Loucy (cell line): ENCODE results near the gene TPM2.

Experiments used
- H2AFZ ChIP-seq: fragments of 200-600 bp; sonication (generic); 2 replicates; pipeline ENCODE4 v1.6.0; 2016; ENCODE audit warnings: antibody characterized with exemption, mild to moderate bottlenecking, low read length, moderate library complexity
- H3F3A ChIP-seq: fragments of 200-600 bp; 2 replicates; pipeline ENCODE4 v1.6.0; 2016; ENCODE audit warnings: antibody characterized with exemption, low read depth, mild to moderate bottlenecking
- H3K27me3 ChIP-seq: fragments of 200-600 bp; sonication (generic); 2 replicates; pipeline ENCODE4 v1.6.1; 2014; ENCODE audit warnings: low read length, mild to moderate bottlenecking; ENCODE audit not compliant: insufficient read depth, poor library complexity, severe bottlenecking
- H3K36me3 ChIP-seq: fragments of 200-600 bp; sonication (generic); 2 replicates; pipeline ENCODE4 v1.6.1; 2016; ENCODE audit warnings: low read length; ENCODE audit not compliant: insufficient read depth
- H3K4me1 ChIP-seq: fragments of 200-600 bp; sonication (generic); 2 replicates; pipeline ENCODE4 v1.5.1; 2014; ENCODE audit warnings: low read length, mild to moderate bottlenecking; ENCODE audit not compliant: insufficient read depth, poor library complexity, severe bottlenecking
- H3K4me2 ChIP-seq: fragments of 200-600 bp; sonication (generic); 2 replicates; pipeline ENCODE4 v1.6.0; 2014; ENCODE audit warnings: antibody characterized with exemption, low read length, low read depth, mild to moderate bottlenecking; ENCODE audit not compliant: poor library complexity, severe bottlenecking
- H3K4me3 ChIP-seq: fragments of 200-600 bp; sonication (generic); 2 replicates; pipeline ENCODE4 v1.5.1; 2014; ENCODE audit warnings: low read length, mild to moderate bottlenecking, mixed read lengths; ENCODE audit not compliant: poor library complexity, severe bottlenecking
- H3K79me2 ChIP-seq: fragments of 200-600 bp; sonication (generic); 2 replicates; pipeline ENCODE4 v1.6.1; 2014; ENCODE audit warnings: low read length; ENCODE audit not compliant: insufficient read depth
- H3K9ac ChIP-seq: fragments of 200-600 bp; sonication (generic); 2 replicates; pipeline ENCODE4 v1.6.0; 2014; ENCODE audit warnings: mild to moderate bottlenecking, low read depth, low read length, moderate library complexity; ENCODE audit not compliant: poor library complexity, severe bottlenecking
- H3K9me2 ChIP-seq: fragments of 200-600 bp; sonication (generic); replicated peaks from 2 replicates; pipeline ENCODE4 v1.6.1; 2016; ENCODE audit warnings: low read depth, low read length, mixed read lengths
- H3K9me3 ChIP-seq: fragments of 200-600 bp; sonication (generic); 2 replicates; pipeline ENCODE4 v1.6.1; 2014; ENCODE audit warnings: mild to moderate bottlenecking, antibody characterized with exemption, low read length, low read depth; ENCODE audit not compliant: insufficient read depth
- H4K20me1 ChIP-seq: fragments of 200-600 bp; sonication (generic); 2 replicates; pipeline ENCODE4 v1.6.0; 2014; ENCODE audit warnings: antibody characterized with exemption, low read length, mild to moderate bottlenecking; ENCODE audit not compliant: insufficient read depth, poor library complexity, severe bottlenecking
- EZH2phosphoT487 ChIP-seq: fragments of 200-600 bp; IDR thresholded peaks from 2 replicates; pipeline ENCODE4 v1.6.1; 2018; ENCODE audit warnings: antibody characterized with exemption, mild to moderate bottlenecking, moderate library complexity, borderline replicate concordance
- TF ChIP-seq, protein P1 (sequence below): fragments of 200-600 bp; sonication (generic); conservative IDR thresholded peaks from 2 replicates; pipeline ENCODE4 v1.5.1; 2014; ENCODE audit warnings: mild to moderate bottlenecking, antibody characterized with exemption, low read length

The TPM2 gene

GRCh38 chr9:35700942-35701341 is 11.2 kb upstream of the TPM2 start:
- Histone ChIP-seq H3K79me2 (no peaks in the 10 kb centered on the region), H3K36me3 (peaks cover 92% of the 10 kb centered on the region), H2AFZ (no peak overlapping the region), H4K20me1 (peaks cover 5% of the 10 kb centered on the region), H3K9ac (no peak overlapping the region), H3K4me1 (no peaks in the 10 kb centered on the region), H3K4me2 (no peak overlapping the region), H3F3A (no peaks in the 10 kb centered on the region), H3K9me2 (no peaks in the 10 kb centered on the region), H3K27me3 (no peaks in the 10 kb centered on the region), H3K4me3 (no peak overlapping the region), H3K9me3 (no peaks in the 10 kb centered on the region)
- TF ChIP-seq EZH2phosphoT487, result no peak
- TF ChIP-seq, protein P1, sequence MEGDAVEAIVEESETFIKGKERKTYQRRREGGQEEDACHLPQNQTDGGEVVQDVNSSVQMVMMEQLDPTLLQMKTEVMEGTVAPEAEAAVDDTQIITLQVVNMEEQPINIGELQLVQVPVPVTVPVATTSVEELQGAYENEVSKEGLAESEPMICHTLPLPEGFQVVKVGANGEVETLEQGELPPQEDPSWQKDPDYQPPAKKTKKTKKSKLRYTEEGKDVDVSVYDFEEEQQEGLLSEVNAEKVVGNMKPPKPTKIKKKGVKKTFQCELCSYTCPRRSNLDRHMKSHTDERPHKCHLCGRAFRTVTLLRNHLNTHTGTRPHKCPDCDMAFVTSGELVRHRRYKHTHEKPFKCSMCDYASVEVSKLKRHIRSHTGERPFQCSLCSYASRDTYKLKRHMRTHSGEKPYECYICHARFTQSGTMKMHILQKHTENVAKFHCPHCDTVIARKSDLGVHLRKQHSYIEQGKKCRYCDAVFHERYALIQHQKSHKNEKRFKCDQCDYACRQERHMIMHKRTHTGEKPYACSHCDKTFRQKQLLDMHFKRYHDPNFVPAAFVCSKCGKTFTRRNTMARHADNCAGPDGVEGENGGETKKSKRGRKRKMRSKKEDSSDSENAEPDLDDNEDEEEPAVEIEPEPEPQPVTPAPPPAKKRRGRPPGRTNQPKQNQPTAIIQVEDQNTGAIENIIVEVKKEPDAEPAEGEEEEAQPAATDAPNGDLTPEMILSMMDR, result no peak

DNA sequence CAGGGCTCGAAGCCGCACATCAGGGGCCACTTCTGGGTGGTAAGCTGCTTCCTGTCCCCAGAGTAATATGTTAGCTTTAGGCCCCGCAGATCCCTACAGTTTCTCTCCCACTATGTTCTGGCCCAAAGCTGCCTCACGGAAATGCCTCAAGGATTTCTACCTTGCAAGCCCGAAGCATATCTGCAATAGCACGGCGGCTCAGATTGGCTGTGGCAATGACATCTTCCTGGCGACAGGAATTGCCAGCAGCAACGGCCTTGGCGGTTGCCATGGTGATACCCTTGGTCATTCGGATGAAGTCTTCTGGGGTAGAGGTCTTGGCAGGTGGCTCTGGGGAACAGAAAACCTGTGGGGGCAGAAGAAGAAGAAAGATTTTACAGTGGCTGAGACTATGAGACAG is 10.3 kb upstream of the TPM2 start:
- TF ChIP-seq EZH2phosphoT487, result no peak
- TF ChIP-seq, protein P1, result no peak
- Histone ChIP-seq H2AFZ (no peak overlapping the region), H3K9ac (no peak overlapping the region), H3K9me2 (no peaks in the 10 kb centered on the region), H4K20me1 (no peaks in the 10 kb centered on the region), H3K79me2 (no peaks in the 10 kb centered on the region), H3K4me3 (no peak overlapping the region), H3K4me2 (no peak overlapping the region), H3F3A (no peaks in the 10 kb centered on the region), H3K36me3 (peaks cover 86% of the 10 kb centered on the region), H3K9me3 (no peaks in the 10 kb centered on the region), H3K4me1 (no peaks in the 10 kb centered on the region), H3K27me3 (no peaks in the 10 kb centered on the region)

DNA sequence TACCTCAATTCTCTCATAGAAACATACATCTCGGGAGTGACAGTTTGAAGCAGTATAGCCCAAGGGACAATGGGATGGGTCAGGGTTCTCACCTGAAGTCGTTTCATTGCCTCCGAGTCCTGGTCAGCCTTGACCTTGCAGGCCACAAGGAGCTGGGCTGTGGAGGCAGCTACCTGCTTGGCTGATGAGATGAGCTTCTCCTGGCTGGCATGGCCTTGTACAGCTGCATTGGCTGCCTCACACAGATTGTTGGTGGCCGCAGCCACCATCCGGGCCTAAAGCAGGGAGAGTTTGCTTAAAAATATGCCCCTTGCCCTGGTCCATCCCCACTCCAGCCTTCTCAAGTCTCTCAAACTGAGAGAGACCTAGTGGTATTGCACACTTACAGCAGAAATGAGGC is 8.5 kb upstream of the TPM2 start:
- H3K9ac ChIP-seq, result no peak overlapping the region
- no peak overlapping the region for H3K4me2 ChIP-seq
- H3K9me3 ChIP-seq, result no peaks in the 10 kb centered on the region
- H3K4me3 ChIP-seq, result no peak overlapping the region
- no peak overlapping the region for H2AFZ ChIP-seq
- H3K4me1 ChIP-seq, result no peaks in the 10 kb centered on the region
- H3K9me2 ChIP-seq, result no peaks in the 10 kb centered on the region
- no peaks in the 10 kb centered on the region for H3K27me3 ChIP-seq
- no peak for TF ChIP-seq EZH2phosphoT487
- TF ChIP-seq, protein P1, result no peak
- no peaks in the 10 kb centered on the region for H4K20me1 ChIP-seq
- H3K79me2 ChIP-seq, result no peaks in the 10 kb centered on the region
- H3F3A ChIP-seq, result no peaks in the 10 kb centered on the region
- H3K36me3 ChIP-seq, result peaks cover 68% of the 10 kb centered on the region
